Measurements from ENCODE around the gene KDM7A. TPM values are rescaled to one million over a fixed set of nuclear protein-coding genes. Genes with fewer than 3 reads are reported as not detected.

KDM7A gene
- polyA plus RNA-seq, 4 donors = 9.8 to 15.4 (median 13.9) TPM

GRCh38 chr7:140057143-140057535, 119.6 kb downstream of the KDM7A start:
- DNase-seq (ENCODE audit: low read depth in 4 of 4, low spot score in 3 of 4) = no peak

- no peak for DNase-seq (ENCODE audit: low read depth in 4 of 4, low spot score in 3 of 4)
Observed at GRCh38 chr7:140056431-140057142, 120.2 kb downstream of the KDM7A start.

DNA sequence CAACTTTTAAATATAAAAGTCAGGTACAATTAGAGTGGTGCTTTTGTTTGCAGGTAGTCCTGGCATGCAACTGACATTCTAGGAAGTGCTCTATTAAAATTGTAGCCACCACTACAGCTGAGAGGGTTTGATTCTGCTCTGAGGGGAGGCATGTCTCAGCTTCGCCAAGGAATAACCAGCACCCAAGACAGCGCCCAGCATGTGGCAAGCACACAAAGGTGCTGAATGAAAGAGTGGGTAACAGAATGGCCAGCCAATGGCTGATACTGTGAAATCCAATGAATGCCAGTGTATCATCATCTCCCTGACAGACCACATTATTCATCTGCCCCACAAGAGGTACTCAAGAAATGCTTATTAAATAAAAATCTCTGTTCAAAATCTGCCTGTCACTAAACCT, 121.0 kb downstream of the KDM7A start:
- no peak for DNase-seq (ENCODE audit: low read depth in 4 of 4, low spot score in 3 of 4)

DNA sequence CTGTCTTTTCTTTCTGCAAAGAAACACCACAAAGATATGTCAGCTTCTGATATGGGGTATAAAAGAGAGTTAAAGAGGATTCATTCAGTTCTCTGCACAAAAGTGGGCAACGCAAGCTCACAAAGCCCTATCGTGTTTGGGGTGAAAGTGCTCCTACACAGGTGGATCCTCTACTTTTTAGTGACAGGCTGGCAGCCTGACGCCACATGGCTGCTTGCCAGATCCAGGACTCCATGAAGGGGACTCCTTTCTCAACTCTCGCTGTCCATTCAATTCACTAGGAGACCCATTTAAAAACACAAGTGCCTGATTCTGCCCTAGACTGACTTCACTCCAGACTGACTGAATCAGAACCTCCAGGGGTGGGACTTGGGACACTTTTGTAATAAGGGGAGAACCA, 122.0 kb downstream of the KDM7A start:
- no peak for DNase-seq (ENCODE audit: low read depth in 4 of 4, low spot score in 3 of 4)

DNA sequence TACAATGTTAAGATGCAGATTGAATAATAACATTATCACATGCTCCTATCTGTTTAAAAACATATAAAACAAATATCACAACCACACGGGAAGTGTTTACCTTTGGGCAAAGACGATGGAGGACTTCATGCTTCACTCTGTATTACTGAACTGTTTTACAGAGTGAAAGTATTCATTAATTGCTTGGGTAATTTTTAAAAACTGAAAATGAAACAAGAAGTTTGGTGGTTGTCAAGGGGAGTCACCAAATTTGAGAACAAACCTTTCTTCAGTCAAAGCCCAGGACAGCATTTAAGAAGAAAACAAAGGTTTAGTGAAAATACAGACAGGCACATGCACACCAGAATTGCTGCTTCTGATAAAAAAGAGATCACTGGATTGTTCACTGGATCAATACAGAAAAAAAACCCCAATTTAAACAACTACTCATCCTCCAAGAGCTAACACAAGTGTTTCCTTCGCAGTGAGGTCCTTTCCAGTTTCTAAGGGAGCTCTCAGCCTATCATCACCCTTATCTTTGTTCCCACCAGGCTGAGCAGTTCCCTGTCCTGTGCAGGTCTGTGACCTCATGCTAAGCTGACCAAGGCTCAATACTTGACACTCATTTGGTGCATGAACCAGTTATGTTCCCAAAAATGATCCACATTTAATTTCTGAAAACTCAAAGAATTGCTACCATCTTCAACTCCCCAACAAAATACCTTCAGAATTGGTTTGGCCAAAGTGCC, 122.8 kb downstream of the KDM7A start:
- DNase-seq (ENCODE audit: low read depth in 4 of 4, low spot score in 3 of 4) = no peak

- no peak for DNase-seq (ENCODE audit: low read depth in 4 of 4, low spot score in 3 of 4)
Observed at GRCh38 chr7:140051820-140052219, 125.0 kb downstream of the KDM7A start.

- no peak for DNase-seq (ENCODE audit: low read depth in 4 of 4, low spot score in 3 of 4)
Observed at GRCh38 chr7:140050100-140050499, 126.7 kb downstream of the KDM7A start.

DNA sequence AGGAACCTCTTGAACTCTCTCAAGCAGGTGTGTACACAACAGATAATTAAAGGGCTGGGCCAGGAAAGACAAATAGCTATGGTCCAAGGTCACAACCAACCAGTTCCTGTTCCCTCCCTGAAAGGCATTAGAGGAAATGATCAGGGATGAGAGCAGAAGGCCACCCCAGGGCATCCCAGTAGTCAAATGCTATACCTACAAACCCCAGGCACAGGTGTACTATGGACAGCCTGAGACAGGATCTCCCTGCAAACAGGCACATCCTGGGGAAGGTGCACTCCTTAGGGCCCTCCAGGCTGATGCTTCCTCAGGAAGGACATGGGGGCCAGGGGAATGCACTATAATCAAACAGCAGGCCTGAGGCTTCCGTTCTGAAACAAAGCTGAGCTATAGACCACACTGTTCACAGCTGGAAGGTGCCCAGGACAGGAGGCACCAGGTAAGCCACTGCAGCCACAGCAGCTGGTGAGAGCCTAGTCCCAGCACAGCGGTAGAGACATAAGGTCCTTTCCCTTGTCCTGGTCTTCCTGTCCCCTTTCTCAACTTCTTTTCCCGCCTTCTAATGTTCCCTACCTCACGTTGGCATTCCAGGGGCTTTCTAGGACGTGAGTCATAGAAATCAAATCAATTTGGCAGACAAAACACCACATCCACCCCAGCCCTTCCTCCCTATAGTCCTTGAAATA, 127.3 kb downstream of the KDM7A start:
- no peak for DNase-seq (ENCODE audit: low read depth in 4 of 4, low spot score in 3 of 4)

DNA sequence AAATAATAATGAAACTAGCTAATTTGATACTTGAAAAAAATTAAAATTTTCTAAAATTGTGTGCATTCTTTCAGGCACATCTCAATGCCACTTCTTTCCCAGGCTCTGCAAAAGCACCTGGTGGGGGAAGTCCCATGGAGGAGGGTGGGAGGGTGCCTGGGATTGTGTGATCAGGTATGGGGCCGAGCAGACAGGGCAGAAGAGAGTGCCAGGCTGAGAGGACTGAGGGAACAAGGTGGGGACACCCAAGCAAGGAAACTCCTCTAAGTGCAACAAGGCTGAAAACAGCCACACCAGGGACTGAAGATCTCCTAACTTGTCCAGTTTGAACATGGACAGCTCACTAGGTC, 127.8 kb downstream of the KDM7A start:
- no peak for DNase-seq (ENCODE audit: low read depth in 4 of 4, low spot score in 3 of 4)

GRCh38 chr7:140048138-140048537, 128.6 kb downstream of the KDM7A start:
- no peak for DNase-seq (ENCODE audit: low read depth in 4 of 4, low spot score in 3 of 4)

- DNase-seq (ENCODE audit: low read depth in 4 of 4, low spot score in 3 of 4) = no peak
Observed at GRCh38 chr7:140047197-140047596, 129.6 kb downstream of the KDM7A start.

DNA sequence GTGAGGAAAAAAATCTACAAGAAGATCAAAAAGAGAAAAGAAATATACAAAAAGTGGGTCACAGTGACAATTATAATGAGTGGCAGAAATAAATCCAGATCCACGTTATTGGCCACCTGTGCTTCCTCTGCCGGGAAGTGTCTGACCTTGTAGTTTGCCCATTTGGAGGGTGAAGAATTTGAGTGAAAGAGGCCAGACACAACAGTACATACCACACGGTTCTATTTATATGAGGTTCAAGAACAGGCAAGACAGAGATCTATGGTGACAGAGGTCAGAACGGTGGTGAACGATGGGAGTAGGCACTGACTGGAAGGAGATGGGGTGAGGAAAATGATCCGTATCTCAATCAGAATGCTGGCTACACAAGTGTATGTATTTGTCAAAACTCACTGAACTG, 131.1 kb downstream of the KDM7A start:
- no peak for DNase-seq (ENCODE audit: low read depth in 4 of 4, low spot score in 3 of 4)

- no peak for DNase-seq (ENCODE audit: low read depth in 4 of 4, low spot score in 3 of 4)
Observed at GRCh38 chr7:140044251-140044650, 132.5 kb downstream of the KDM7A start.

GRCh38 chr7:140042386-140042670, 134.5 kb downstream of the KDM7A start:
- no peak for DNase-seq (ENCODE audit: low read depth in 4 of 4, low spot score in 3 of 4)

GRCh38 chr7:140041659-140042385, 135.0 kb downstream of the KDM7A start:
- DNase-seq (ENCODE audit: low read depth in 4 of 4, low spot score in 3 of 4) = no peak

DNA sequence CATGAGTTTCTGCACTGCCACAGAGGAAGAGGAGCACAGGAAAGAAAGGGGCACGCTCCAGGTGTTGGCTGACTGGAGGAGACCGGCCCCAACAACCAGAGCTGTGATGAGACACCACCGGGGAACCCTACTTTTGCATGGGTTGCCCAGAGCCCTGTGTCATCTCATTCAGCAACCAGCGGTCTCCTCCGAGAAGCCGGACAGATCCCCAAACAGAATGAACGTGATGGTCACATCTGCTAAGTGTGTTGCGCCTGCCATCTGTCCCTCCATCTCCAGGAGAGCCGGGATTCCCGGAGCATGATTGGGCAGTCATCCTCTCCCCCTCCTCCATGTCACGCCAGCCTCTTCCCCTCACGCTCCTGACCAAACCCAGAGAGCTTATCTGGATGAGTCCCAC, 136.9 kb downstream of the KDM7A start:
- no peak for DNase-seq (ENCODE audit: low read depth in 4 of 4, low spot score in 3 of 4)

DNA sequence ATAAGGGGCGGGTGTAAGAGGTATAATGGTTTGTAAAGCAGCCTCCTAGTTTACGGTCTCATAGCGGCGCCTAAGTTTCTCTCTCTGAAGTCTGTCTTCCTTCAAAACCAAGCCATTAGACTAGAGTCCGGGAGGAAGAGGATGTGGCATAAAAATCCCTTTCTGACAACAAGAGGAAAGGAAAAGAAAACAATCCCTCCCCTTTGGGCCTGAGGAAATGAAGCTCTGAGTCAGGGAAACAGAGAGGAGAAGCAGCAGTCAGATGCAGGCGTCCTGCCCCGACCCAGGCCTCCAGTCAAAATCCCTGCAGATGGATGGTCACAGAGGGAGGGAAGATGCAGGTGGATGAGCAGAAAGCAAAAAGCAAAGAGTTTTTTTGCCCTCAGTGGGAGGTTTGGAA, 137.7 kb downstream of the KDM7A start:
- DNase-seq (ENCODE audit: low read depth in 4 of 4, low spot score in 3 of 4) = no peak

DNA sequence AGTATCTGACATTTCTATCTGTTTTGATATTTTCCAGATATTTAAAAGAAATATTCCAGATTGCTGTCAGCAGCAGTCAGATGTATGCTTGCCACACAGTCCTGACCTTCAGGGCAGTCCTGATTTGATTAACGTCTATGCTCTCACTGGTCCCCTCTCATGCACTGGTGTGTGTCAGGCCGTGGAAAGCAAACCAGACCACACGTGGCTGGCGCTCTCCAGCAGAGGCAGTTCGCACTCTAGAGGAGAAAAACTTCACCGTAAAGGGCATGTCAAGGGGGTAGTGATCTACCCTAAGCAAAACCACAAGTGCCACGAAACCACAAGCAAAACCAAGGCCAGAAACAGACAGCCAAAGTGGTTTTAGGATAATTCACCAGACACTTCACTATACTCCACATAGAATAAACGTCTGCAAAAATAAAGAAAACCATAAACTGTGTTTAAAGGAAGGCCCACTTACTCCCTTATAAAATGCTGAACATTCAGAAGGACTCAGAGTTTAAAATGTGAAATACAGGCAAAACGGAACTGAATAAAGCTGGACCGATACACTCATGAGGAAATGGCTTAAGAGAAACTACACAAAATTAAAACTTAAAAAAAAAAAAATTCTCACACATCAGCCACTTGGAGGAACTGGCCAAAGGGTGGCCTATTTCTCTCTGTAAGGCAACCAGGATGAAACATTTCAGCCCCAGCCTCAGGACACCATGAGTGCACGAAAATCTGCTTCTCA, 140.4 kb downstream of the KDM7A start:
- DNase-seq (ENCODE audit: low read depth in 4 of 4, low spot score in 3 of 4) = no peak

DNA sequence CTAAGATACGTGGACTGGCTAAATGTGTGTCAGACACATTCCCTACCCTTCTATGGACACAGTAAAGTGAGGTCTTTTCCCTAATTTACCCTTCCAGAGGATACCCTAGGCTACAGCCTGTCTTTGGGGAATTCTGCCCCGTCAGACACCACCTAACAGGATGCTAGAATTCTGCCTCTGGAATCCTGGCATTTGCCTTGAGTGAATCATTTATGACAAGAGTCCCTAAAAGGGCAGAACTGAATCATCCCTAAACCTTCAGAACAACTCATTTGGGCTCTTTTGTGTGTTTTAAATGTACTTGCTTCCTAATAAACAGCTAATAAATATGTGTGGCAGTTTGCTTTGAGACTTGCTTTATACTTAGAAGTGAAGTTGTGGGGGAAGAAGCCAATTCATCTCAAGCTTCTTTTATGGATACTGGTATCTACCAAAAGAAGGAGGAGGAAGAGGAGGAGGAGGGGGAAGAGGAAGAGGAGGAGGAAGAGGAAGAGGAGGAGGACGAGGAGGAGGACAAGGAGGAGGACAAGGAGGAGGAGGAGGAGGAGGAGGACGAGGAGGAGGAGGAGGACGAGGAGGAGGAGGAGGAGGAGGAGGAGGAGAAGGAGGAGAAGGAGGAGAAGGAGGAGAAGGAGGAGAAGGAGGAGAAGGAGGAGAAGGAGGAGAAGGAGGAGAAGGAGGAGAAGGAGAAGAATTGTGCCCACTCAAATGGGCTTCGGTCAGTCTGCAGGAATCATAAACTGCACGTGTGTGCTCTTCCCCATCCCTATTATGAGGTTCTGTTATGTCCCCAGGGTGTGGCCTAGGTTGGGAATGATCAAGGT, 141.2 kb downstream of the KDM7A start:
- no peak for DNase-seq (ENCODE audit: low read depth in 4 of 4, low spot score in 3 of 4)
